ENCODE results near the gene SLA2. TPM values are rescaled to one million over a fixed set of nuclear protein-coding genes. Genes with fewer than 3 reads are reported as not detected.
"Not testable (repeated sequence)": the region's sequence is repeated elsewhere in the genome, so short reads cannot be mapped to it uniquely, and the experiment has no call there.

Gene SLA2
- total and polyA plus RNA-seq, 10 donors, result 2.6 to 16.3 (median 8.3) TPM

DNA sequence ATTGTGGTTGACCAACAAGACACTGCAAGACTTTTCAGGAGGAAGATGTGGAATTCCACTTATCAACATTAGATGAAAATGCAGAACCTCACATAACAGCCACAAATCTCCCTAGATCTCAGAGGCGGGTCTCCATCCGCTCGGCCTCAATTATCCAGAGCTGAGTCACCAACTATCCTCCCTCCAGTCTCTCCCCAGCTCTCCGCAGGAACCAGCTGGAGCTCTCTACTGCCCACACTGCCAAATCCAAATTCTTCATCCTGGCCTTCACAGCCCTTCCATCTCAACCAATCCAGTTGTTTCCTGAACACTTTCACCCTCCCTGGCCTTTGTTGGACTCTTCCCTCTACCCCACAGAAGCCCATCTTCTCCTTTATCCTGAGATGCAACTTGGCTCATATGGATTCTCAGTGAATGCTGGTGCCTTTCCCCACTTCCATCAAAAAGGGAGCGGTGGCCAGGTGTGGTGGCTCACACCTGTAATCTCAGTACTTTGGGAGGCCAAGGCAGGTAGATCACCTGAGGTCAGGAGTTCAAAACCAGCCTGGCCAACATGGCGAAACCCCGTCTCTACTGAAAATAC lies 76.1 kb downstream of the SLA2 start:
- Histone ChIP-seq H3K4me3 (no peak overlapping the region), H3K36me3 (no peaks in the 10 kb centered on the region), H3K27me3 (replicated peaks in 1 of 7) (peaks cover 0 to 11% (median 0%) of the 10 kb centered on the region in 7 donors), H3K9me3 (peaks cover 0 to 12% (median 11%) of the 10 kb centered on the region in 8 donors), H3K4me1 (peaks cover under 1 to 23% (median 22%) of the 10 kb centered on the region in 6 donors), H3K27ac (peak overlapping the region in 1 of 8 donors; percentile 27)
- WGBS, 5 donors, result 75 to 89% (median 86%) methylated on average over 7 of the region's 7 CpGs
- TF ChIP-seq, protein P1, sequence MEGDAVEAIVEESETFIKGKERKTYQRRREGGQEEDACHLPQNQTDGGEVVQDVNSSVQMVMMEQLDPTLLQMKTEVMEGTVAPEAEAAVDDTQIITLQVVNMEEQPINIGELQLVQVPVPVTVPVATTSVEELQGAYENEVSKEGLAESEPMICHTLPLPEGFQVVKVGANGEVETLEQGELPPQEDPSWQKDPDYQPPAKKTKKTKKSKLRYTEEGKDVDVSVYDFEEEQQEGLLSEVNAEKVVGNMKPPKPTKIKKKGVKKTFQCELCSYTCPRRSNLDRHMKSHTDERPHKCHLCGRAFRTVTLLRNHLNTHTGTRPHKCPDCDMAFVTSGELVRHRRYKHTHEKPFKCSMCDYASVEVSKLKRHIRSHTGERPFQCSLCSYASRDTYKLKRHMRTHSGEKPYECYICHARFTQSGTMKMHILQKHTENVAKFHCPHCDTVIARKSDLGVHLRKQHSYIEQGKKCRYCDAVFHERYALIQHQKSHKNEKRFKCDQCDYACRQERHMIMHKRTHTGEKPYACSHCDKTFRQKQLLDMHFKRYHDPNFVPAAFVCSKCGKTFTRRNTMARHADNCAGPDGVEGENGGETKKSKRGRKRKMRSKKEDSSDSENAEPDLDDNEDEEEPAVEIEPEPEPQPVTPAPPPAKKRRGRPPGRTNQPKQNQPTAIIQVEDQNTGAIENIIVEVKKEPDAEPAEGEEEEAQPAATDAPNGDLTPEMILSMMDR (IDR thresholded peaks at IDR 0.05 in 8 of 11, conservative IDR thresholded peaks at IDR 0.05 in 3 of 11), result no peak
- no peak for TF ChIP-seq POLR2AphosphoS5 (IDR thresholded peaks at IDR 0.05)
- no peak for TF ChIP-seq POLR2A (IDR thresholded peaks at IDR 0.05)
- intact Hi-C loops (cut with DNase I; ENCODE audit: low total_unique reads), result no loop called here
- DNase-seq, result no peak

DNA sequence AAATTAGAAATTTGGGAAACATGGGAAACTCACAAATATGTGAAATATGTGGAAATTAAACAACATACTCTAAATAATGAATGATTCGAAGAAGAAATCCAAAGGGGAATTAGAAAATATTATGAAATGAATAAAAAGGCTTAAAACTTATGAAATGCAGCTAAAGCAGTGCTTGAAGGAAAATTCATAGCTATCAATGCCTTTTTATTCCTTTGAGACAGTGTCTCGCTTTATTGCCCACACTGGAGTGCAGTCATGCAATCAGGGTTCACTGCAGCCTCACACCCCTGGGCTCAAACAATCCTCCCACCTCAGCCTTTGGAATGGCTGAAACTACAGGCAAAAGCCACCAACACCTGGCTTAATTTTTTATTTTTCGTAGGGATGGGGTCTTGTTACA lies 80.5 kb downstream of the SLA2 start:
- H3K36me3 ChIP-seq, result no peaks in the 10 kb centered on the region
- no peak for DNase-seq
- H3K27ac ChIP-seq, result peak overlapping the region in 2 of 8 donors; percentile 31 to 50
- no peak for TF ChIP-seq POLR2A (IDR thresholded peaks at IDR 0.05)
- TF ChIP-seq, protein P1 (IDR thresholded peaks at IDR 0.05 in 8 of 11, conservative IDR thresholded peaks at IDR 0.05 in 3 of 11), result no peak
- TF ChIP-seq POLR2AphosphoS5 (IDR thresholded peaks at IDR 0.05), result no peak
- intact Hi-C loops (cut with DNase I; ENCODE audit: low total_unique reads), result no loop called here
- no peaks in the 10 kb centered on the region for H3K27me3 ChIP-seq (replicated peaks in 1 of 7)
- no peaks in the 10 kb centered on the region for H3K4me1 ChIP-seq
- H3K9me3 ChIP-seq, result peaks cover 0 to 15% (median 12%) of the 10 kb centered on the region in 8 donors
- WGBS, 5 donors, result 92 to 97% (median 95%) methylated on average over 3 of the region's 3 CpGs
- H3K4me3 ChIP-seq, result no peak overlapping the region

DNA sequence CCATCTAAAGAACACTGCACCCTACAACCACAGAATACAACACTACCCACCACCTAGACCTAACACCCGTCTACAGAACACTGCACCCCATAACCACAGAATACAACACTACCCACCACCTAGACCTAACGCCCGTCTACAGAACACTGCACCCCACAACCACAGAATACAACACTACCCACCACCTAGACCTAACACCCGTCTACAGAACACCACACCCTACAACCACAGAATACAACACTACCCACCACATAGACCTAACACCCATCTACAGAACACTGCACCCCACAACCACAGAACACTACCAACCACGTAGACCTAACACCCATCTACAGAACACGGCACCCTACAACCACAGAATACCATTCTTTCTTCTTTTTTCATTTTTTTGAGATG lies 81.3 kb downstream of the SLA2 start:
- intact Hi-C loops (cut with DNase I; ENCODE audit: low total_unique reads); DNase-seq; H3K36me3 ChIP-seq; H3K27me3 ChIP-seq (replicated peaks in 1 of 7); H3K4me1 ChIP-seq; H3K4me3 ChIP-seq: not testable (repeated sequence)
- Histone ChIP-seq H3K27ac (peak overlapping the region in 3 of 8 donors; percentile 31 to 63 (median 50)), H3K9me3 (peaks cover 0 to 15% (median 12%) of the 10 kb centered on the region in 8 donors)
- 72 to 91% (median 84%) methylated on average over 6 of the region's 6 CpGs for WGBS, 5 donors

DNA sequence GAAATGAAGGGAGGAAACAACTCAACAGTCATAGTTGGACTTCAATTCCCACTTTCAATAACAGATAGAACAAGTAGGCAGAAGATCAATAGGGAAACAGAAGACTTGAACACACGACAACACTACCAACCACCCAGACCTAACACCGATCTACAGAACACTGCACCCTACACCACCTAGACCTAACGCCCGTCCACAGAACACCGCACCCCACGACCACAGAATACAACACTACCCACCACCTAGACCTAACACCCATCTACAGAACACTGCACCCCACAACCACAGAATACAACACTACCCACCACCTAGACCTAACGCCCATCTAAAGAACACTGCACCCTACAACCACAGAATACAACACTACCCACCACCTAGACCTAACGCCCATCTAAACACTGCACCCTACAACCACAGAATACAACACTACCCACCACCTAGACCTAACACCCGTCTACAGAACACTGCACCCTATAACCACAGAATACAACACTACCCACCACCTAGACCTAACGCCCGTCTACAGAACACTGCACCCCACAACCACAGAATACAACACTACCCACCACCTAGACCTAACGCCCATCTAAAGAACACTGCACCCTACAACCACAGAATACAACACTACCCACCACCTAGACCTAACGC lies 81.8 kb downstream of the SLA2 start:
- intact Hi-C loops (cut with DNase I; ENCODE audit: low total_unique reads); H3K27me3 ChIP-seq (replicated peaks in 1 of 7); H3K36me3 ChIP-seq; DNase-seq; H3K4me3 ChIP-seq; H3K4me1 ChIP-seq: not testable (repeated sequence)
- Histone ChIP-seq H3K9me3 (peaks cover 0 to 15% (median 12%) of the 10 kb centered on the region in 8 donors), H3K27ac (peak overlapping the region in 3 of 8 donors; percentile 21 to 63 (median 31))
- 86 to 93% (median 90%) methylated on average over 11 to 13 of the region's 13 CpGs for WGBS, 5 donors

DNA sequence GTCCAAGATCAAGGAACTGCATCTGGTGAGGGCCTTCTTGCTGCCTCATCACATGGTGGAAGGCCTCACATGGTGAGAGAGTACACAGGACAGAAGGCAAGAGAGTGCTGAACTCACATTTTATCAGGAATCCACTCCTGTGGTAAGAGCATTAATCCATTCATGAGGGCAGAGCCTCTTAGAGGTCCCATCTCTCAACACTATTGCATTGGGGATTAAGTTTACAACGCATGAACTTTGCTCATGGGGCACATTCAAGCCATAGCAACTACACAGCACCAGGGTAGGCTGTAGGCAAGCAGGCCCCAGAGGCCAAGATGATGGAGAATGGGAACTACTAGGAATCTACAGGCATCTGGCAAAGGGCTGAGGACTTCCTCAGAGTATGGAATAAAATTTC lies 82.6 kb downstream of the SLA2 start:
- Histone ChIP-seq H3K36me3 (no peaks in the 10 kb centered on the region), H3K27ac (peak overlapping the region in 2 of 8 donors; percentile 21 to 63), H3K9me3 (peaks cover 0 to 15% (median 12%) of the 10 kb centered on the region in 8 donors), H3K4me3 (no peak overlapping the region), H3K27me3 (replicated peaks in 1 of 7) (no peaks in the 10 kb centered on the region), H3K4me1 (no peaks in the 10 kb centered on the region)
- intact Hi-C loops (cut with DNase I; ENCODE audit: low total_unique reads), result no loop called here
- WGBS, 5 donors, result 90 to 100% (median 94%) methylated on average over 1 of the region's 1 CpG
- TF ChIP-seq POLR2A (IDR thresholded peaks at IDR 0.05), result no peak
- TF ChIP-seq POLR2AphosphoS5 (IDR thresholded peaks at IDR 0.05), result no peak
- TF ChIP-seq, protein P1 (IDR thresholded peaks at IDR 0.05 in 8 of 11, conservative IDR thresholded peaks at IDR 0.05 in 3 of 11), result no peak
- no peak for DNase-seq
